Astrocyte of the spinal cord (primary cell): ENCODE measurements around the gene BAK1.
"Not testable (repeated sequence)": the region's sequence is repeated elsewhere in the genome, so short reads cannot be mapped to it uniquely, and the experiment has no call there.

Experiments used
- DNase-seq: peaks from one replicate; pipeline ENCODE4 v3.0.0; 2011; ENCODE audit warnings: low read depth, low spot score
- H3K4me3 ChIP-seq: 2 replicates; pipeline ENCODE4 v1.5.1; 2011; ENCODE audit warnings: low read depth, mild to moderate bottlenecking, low read length, moderate library complexity
- CTCF ChIP-seq: IDR thresholded peaks from 2 replicates; pipeline ENCODE4 v1.5.1; 2012; ENCODE audit warnings: low read depth, mild to moderate bottlenecking, low read length, inconsistent platforms
- in situ Hi-C: cut with HindIII; loops from 2 replicates; pipeline ENCODE4 v1.10.0; 2017; ENCODE audit warnings: low sequenced_read_pairs

BAK1 gene

GRCh38 chr6:33546766-33547165 is 33.3 kb downstream of the BAK1 start:
- in situ Hi-C loops: no loop called here
- TF ChIP-seq CTCF: no peak
- DNase-seq: no peak
- H3K4me3 ChIP-seq: no peak overlapping the region

GRCh38 chr6:33545292-33545691 is 34.8 kb downstream of the BAK1 start:
- in situ Hi-C loops, DNase-seq, H3K4me3 ChIP-seq: not testable (repeated sequence)

- no peak for TF ChIP-seq CTCF
- in situ Hi-C loops: no loop called here
- DNase-seq: no peak
- H3K4me3 ChIP-seq: no peak overlapping the region
These were observed 37.0 kb downstream of the BAK1 start for GRCh38 chr6:33543116-33543515.

GRCh38 chr6:33540768-33541167 is 39.3 kb downstream of the BAK1 start:
- no peak overlapping the region for H3K4me3 ChIP-seq
- TF ChIP-seq CTCF: no peak
- in situ Hi-C loops: no loop called here
- DNase-seq: no peak

- DNase-seq: no peak
- in situ Hi-C loops: no loop called here
- H3K4me3 ChIP-seq: no peak overlapping the region
- no peak for TF ChIP-seq CTCF
These were observed 45.4 kb downstream of the BAK1 start for GRCh38 chr6:33534702-33535101.

- in situ Hi-C loops: not testable (repeated sequence)
These were observed 46.8 kb downstream of the BAK1 start for GRCh38 chr6:33533163-33533869.

GRCh38 chr6:33532431-33532830 is 47.6 kb downstream of the BAK1 start:
- H3K4me3 ChIP-seq, in situ Hi-C loops, DNase-seq: not testable (repeated sequence)

More at GRCh38 chr6:33533163-33533869, 46.8 kb downstream of the BAK1 start:
- not testable (repeated sequence) for DNase-seq, H3K4me3 ChIP-seq

- H3K4me3 ChIP-seq, in situ Hi-C loops, DNase-seq: not testable (repeated sequence)
These were observed 49.5 kb downstream of the BAK1 start for GRCh38 chr6:33530617-33531016.
